GM23338 (cell line): ENCODE measurements around the gene PBXIP1.

Source experiments
- CREB1 ChIP-seq: fragments of 250-450 bp; sonication (Bioruptor Pico); IDR thresholded peaks from 2 replicates; pipeline ENCODE4 v1.5.0; 2020; ENCODE audit warnings: low read depth, mild to moderate bottlenecking, moderate library complexity
- EZH2 ChIP-seq: fragments of 200-600 bp; sonication (generic); IDR thresholded peaks from one replicate; pipeline ENCODE4 v1.8.0; 2017; ENCODE audit warnings: antibody characterized with exemption, mild to moderate bottlenecking, low read depth; ENCODE audit not compliant: unreplicated experiment
- EZH2phosphoT487 ChIP-seq: fragments of 200-600 bp; sonication (generic); IDR thresholded peaks from one replicate; pipeline ENCODE4 v1.8.1; 2018; ENCODE audit warnings: antibody characterized with exemption; ENCODE audit not compliant: unreplicated experiment
- JUNB ChIP-seq: IDR thresholded peaks from one replicate; pipeline ENCODE4 v1.6.1; 2016; ENCODE audit warnings: antibody characterized with exemption; ENCODE audit not compliant: unreplicated experiment
- NANOG ChIP-seq: IDR thresholded peaks from 2 replicates; pipeline ENCODE4 v1.6.1; 2016; ENCODE audit warnings: antibody characterized with exemption, borderline replicate concordance
- POLR2AphosphoS5 ChIP-seq: IDR thresholded peaks from 2 replicates; pipeline ENCODE4 v1.6.1; 2016; ENCODE audit warnings: antibody characterized with exemption, low read depth
- STAT1 ChIP-seq: IDR thresholded peaks from one replicate; pipeline ENCODE4 v1.6.1; 2016; ENCODE audit warnings: antibody characterized with exemption; ENCODE audit not compliant: unreplicated experiment
- ZNF114 ChIP-seq: fragments of 250-450 bp; sonication (Bioruptor Pico); IDR thresholded peaks from 2 replicates; pipeline ENCODE4 v1.5.0; 2020; ENCODE audit warnings: mild to moderate bottlenecking, moderate library complexity
- ZNF331 ChIP-seq: fragments of 250-450 bp; sonication (Bioruptor Pico); IDR thresholded peaks from 2 replicates; pipeline ENCODE4 v1.5.0; 2020; ENCODE audit warnings: low read depth, mild to moderate bottlenecking, moderate library complexity
- TF ChIP-seq, protein P1 (sequence below), 2 experiments: fragments of 200-600 bp in 1 of 2; sonication (generic) in 1 of 2; conservative IDR thresholded peaks; 2 replicates each; pipeline versions ENCODE4 v1.5.1 to v1.6.1; 2016 to 2017; ENCODE audit warnings: antibody characterized with exemption in 2 of 2, low read depth in 2 of 2, mild to moderate bottlenecking in 2 of 2, moderate library complexity in 1 of 2
- TF ChIP-seq, protein P2 (sequence below): IDR thresholded peaks from one replicate; pipeline ENCODE4 v1.6.1; 2018; ENCODE audit warnings: antibody characterized with exemption; ENCODE audit not compliant: unreplicated experiment
- TF ChIP-seq, protein P3 (sequence below): fragments of 250-450 bp; sonication (Bioruptor Pico); IDR thresholded peaks from 2 replicates; pipeline ENCODE4 v1.5.0; 2020; ENCODE audit warnings: mild to moderate bottlenecking, moderate library complexity
- TF ChIP-seq, protein P4 (sequence below): IDR thresholded peaks from 2 replicates; pipeline ENCODE4 v1.6.1; 2016; ENCODE audit warnings: antibody characterized with exemption

DNA sequence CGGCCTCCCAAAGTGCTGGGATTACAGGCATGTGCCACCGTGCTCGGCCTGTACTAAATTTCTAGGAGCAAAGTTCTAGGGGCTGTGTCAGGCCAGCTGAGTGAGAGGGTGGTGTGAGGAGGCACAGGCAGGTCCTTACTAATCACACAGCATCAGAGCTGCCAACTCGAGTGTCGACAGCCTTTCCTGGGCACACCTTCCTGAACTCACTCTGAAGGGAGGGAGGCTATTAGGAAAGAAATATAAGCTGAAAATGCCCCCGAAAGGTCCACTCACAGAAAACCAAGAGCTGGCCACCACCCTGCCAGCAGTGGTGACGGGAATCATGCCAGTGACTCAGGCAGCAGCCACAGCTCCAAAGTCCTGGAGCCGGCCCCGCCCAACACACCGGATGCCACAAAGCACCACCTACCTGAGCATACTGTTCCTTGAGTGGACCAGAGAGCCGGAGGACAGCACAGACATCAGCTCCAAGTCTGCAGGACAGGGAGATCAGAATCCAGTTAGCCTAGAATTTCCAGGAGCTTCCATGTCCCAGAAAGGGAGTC, 23.9 kb downstream of the PBXIP1 start:
- TF ChIP-seq, protein P1, sequence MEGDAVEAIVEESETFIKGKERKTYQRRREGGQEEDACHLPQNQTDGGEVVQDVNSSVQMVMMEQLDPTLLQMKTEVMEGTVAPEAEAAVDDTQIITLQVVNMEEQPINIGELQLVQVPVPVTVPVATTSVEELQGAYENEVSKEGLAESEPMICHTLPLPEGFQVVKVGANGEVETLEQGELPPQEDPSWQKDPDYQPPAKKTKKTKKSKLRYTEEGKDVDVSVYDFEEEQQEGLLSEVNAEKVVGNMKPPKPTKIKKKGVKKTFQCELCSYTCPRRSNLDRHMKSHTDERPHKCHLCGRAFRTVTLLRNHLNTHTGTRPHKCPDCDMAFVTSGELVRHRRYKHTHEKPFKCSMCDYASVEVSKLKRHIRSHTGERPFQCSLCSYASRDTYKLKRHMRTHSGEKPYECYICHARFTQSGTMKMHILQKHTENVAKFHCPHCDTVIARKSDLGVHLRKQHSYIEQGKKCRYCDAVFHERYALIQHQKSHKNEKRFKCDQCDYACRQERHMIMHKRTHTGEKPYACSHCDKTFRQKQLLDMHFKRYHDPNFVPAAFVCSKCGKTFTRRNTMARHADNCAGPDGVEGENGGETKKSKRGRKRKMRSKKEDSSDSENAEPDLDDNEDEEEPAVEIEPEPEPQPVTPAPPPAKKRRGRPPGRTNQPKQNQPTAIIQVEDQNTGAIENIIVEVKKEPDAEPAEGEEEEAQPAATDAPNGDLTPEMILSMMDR (conservative IDR thresholded peaks at IDR 0.05; ENCODE audit: low read depth in 2 of 2), result no peak
- TF ChIP-seq EZH2 (no peak), POLR2AphosphoS5 (no peak), EZH2phosphoT487 (no peak), ZNF114 (CRISPR knock-in tag) (no peak), STAT1 (no peak), NANOG (no peak), JUNB (no peak), CREB1 (CRISPR knock-in tag) (no peak), ZNF331 (CRISPR knock-in tag) (no peak)
- TF ChIP-seq, protein P2, sequence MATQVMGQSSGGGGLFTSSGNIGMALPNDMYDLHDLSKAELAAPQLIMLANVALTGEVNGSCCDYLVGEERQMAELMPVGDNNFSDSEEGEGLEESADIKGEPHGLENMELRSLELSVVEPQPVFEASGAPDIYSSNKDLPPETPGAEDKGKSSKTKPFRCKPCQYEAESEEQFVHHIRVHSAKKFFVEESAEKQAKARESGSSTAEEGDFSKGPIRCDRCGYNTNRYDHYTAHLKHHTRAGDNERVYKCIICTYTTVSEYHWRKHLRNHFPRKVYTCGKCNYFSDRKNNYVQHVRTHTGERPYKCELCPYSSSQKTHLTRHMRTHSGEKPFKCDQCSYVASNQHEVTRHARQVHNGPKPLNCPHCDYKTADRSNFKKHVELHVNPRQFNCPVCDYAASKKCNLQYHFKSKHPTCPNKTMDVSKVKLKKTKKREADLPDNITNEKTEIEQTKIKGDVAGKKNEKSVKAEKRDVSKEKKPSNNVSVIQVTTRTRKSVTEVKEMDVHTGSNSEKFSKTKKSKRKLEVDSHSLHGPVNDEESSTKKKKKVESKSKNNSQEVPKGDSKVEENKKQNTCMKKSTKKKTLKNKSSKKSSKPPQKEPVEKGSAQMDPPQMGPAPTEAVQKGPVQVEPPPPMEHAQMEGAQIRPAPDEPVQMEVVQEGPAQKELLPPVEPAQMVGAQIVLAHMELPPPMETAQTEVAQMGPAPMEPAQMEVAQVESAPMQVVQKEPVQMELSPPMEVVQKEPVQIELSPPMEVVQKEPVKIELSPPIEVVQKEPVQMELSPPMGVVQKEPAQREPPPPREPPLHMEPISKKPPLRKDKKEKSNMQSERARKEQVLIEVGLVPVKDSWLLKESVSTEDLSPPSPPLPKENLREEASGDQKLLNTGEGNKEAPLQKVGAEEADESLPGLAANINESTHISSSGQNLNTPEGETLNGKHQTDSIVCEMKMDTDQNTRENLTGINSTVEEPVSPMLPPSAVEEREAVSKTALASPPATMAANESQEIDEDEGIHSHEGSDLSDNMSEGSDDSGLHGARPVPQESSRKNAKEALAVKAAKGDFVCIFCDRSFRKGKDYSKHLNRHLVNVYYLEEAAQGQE, result no peak
- TF ChIP-seq, protein P3, sequence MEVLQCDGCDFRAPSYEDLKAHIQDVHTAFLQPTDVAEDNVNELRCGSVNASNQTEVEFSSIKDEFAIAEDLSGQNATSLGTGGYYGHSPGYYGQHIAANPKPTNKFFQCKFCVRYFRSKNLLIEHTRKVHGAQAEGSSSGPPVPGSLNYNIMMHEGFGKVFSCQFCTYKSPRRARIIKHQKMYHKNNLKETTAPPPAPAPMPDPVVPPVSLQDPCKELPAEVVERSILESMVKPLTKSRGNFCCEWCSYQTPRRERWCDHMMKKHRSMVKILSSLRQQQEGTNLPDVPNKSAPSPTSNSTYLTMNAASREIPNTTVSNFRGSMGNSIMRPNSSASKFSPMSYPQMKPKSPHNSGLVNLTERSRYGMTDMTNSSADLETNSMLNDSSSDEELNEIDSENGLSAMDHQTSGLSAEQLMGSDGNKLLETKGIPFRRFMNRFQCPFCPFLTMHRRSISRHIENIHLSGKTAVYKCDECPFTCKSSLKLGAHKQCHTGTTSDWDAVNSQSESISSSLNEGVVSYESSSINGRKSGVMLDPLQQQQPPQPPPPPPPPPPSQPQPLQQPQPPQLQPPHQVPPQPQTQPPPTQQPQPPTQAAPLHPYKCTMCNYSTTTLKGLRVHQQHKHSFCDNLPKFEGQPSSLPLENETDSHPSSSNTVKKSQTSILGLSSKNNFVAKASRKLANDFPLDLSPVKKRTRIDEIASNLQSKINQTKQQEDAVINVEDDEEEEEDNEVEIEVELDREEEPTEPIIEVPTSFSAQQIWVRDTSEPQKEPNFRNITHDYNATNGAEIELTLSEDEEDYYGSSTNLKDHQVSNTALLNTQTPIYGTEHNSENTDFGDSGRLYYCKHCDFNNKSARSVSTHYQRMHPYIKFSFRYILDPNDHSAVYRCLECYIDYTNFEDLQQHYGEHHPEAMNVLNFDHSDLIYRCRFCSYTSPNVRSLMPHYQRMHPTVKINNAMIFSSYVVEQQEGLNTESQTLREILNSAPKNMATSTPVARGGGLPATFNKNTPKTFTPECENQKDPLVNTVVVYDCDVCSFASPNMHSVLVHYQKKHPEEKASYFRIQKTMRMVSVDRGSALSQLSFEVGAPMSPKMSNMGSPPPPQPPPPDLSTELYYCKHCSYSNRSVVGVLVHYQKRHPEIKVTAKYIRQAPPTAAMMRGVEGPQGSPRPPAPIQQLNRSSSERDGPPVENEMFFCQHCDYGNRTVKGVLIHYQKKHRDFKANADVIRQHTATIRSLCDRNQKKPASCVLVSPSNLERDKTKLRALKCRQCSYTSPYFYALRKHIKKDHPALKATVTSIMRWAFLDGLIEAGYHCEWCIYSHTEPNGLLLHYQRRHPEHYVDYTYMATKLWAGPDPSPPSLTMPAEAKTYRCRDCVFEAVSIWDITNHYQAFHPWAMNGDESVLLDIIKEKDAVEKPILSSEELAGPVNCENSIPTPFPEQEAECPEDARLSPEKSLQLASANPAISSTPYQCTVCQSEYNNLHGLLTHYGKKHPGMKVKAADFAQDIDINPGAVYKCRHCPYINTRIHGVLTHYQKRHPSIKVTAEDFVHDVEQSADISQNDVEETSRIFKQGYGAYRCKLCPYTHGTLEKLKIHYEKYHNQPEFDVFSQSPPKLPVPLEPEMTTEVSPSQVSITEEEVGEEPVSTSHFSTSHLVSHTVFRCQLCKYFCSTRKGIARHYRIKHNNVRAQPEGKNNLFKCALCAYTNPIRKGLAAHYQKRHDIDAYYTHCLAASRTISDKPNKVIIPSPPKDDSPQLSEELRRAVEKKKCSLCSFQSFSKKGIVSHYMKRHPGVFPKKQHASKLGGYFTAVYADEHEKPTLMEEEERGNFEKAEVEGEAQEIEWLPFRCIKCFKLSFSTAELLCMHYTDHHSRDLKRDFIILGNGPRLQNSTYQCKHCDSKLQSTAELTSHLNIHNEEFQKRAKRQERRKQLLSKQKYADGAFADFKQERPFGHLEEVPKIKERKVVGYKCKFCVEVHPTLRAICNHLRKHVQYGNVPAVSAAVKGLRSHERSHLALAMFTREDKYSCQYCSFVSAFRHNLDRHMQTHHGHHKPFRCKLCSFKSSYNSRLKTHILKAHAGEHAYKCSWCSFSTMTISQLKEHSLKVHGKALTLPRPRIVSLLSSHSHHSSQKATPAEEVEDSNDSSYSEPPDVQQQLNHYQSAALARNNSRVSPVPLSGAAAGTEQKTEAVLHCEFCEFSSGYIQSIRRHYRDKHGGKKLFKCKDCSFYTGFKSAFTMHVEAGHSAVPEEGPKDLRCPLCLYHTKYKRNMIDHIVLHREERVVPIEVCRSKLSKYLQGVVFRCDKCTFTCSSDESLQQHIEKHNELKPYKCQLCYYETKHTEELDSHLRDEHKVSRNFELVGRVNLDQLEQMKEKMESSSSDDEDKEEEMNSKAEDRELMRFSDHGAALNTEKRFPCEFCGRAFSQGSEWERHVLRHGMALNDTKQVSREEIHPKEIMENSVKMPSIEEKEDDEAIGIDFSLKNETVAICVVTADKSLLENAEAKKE (CRISPR knock-in tag), result no peak
- TF ChIP-seq, protein P4, sequence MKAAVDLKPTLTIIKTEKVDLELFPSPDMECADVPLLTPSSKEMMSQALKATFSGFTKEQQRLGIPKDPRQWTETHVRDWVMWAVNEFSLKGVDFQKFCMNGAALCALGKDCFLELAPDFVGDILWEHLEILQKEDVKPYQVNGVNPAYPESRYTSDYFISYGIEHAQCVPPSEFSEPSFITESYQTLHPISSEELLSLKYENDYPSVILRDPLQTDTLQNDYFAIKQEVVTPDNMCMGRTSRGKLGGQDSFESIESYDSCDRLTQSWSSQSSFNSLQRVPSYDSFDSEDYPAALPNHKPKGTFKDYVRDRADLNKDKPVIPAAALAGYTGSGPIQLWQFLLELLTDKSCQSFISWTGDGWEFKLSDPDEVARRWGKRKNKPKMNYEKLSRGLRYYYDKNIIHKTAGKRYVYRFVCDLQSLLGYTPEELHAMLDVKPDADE, result no peak
